ENCODE results near the gene HCN3.
A peak's percentile ranks its signal among the peaks of the same experiment; 100 is the strongest.

Gene HCN3

DNA sequence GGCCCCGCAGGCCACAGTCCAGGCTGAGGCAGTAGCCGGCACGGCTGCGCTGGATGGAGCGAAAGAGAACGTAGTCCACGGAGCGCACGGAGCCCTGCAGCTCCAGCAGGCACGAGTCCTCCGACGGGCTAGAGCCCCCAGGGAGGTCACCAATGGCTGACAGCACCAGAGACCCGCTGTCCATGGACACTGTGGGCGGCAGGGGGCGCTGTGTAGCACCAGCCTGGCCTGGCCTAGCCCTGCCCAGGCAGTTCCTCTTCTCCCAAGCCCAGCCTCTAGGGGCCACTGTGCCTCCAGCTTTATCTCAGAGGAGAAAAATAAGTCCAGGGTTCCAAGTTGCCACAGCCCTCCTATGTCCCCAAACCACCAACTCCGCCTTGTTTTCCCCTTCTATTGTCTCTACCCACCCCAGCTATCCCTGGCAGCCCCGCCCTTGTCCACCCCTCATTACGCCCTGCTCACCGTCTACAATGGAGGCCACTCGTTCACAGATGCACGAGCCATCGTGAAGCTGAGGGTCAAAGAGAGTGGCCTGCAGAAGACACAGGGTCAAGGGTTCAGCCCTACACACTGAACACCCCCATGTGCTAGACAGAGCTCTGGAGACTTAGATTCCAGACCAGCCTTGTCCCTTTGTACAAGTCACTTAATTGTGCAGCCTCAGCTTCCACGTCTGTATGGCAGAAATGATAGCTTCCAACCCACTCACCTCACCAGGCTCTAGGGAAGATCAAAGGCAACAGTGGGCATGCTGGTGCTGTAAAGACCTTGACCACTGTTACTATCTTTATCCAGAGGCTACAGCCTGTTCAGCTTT, 26.4 kb upstream of the HCN3 start:
- no peak overlapping the region for H3K4me3 ChIP-seq (replicated peaks; ENCODE audit: low read depth, low read length)
- TF ChIP-seq, protein P1, sequence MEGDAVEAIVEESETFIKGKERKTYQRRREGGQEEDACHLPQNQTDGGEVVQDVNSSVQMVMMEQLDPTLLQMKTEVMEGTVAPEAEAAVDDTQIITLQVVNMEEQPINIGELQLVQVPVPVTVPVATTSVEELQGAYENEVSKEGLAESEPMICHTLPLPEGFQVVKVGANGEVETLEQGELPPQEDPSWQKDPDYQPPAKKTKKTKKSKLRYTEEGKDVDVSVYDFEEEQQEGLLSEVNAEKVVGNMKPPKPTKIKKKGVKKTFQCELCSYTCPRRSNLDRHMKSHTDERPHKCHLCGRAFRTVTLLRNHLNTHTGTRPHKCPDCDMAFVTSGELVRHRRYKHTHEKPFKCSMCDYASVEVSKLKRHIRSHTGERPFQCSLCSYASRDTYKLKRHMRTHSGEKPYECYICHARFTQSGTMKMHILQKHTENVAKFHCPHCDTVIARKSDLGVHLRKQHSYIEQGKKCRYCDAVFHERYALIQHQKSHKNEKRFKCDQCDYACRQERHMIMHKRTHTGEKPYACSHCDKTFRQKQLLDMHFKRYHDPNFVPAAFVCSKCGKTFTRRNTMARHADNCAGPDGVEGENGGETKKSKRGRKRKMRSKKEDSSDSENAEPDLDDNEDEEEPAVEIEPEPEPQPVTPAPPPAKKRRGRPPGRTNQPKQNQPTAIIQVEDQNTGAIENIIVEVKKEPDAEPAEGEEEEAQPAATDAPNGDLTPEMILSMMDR (IDR thresholded peaks at IDR 0.05; ENCODE audit: low read depth, low read length, missing control alignments) = peak; percentile 100
- no peak for DNase-seq (ENCODE audit: extremely low read depth, low read depth)

DNA sequence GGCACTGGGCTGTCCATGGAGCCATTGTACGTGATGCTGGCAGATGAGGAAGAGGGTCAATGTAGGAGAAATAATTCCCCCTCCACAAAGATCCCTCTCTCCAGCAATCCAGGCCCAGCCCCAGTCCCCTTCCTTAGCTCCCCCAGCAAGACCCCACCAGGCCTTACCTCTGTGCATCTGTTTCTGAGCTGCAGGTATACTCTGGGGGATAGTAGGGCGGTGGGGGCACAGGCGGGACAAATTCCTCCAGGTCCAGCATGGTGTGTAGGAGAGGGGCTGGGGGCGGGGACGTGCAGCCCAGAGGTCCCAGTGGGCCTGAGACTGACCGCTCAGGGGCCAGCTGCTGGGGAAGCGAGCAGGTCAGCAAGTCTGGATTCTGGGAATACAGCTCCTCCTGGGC, 25.7 kb upstream of the HCN3 start:
- H3K4me3 ChIP-seq (replicated peaks; ENCODE audit: low read depth, low read length) = no peak overlapping the region
- DNase-seq (ENCODE audit: extremely low read depth, low read depth) = no peak
- TF ChIP-seq, protein P1 (IDR thresholded peaks at IDR 0.05; ENCODE audit: low read depth, low read length, missing control alignments) = no peak

DNA sequence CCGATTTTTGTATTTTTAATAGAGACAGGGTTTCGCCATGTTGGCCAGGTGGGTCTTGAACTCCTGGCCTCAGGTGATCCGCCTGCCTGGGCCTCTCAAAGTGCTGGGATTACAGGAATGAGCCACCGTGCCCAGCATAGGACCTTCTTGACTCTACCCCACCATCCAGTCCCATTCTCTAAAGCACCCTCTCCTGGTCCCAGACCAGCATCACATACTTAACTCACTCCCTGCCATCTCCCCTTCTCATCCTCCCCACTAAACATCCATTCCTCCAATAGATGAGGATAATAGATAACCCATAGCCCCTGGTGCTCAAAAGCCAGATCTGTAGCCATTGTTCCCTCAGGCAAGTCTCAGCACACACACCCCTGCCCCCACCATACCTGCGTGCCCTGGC, 24.1 kb upstream of the HCN3 start:
- peak overlapping the region; percentile 82 for H3K4me3 ChIP-seq (replicated peaks; ENCODE audit: low read depth, low read length)
- DNase-seq (ENCODE audit: extremely low read depth, low read depth) = no peak
- TF ChIP-seq, protein P1 (IDR thresholded peaks at IDR 0.05; ENCODE audit: low read depth, low read length, missing control alignments) = no peak

DNA sequence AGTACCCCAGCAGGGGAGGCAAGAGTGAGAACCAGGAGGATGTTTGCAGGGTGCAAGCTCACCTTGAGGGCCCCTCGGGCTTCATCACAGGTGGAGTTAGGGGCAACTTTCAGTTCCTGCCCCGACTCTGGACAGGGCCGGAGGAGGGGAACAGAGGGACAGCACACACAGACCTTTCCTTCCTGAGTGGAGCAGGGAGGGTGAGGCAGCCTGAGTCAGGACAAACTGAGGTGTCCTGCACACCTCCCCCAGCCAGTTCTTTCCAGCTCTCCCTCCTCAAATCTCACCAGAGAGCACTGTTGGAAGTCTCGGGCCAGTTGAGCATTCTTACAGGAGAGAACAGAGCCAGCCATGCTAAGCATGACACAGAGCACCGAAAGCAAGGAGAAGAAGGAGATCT, 23.5 kb upstream of the HCN3 start:
- DNase-seq (ENCODE audit: extremely low read depth, low read depth) = no peak
- TF ChIP-seq, protein P1 (IDR thresholded peaks at IDR 0.05; ENCODE audit: low read depth, low read length, missing control alignments) = no peak
- peak overlapping the region; percentile 82 for H3K4me3 ChIP-seq (replicated peaks; ENCODE audit: low read depth, low read length)

DNA sequence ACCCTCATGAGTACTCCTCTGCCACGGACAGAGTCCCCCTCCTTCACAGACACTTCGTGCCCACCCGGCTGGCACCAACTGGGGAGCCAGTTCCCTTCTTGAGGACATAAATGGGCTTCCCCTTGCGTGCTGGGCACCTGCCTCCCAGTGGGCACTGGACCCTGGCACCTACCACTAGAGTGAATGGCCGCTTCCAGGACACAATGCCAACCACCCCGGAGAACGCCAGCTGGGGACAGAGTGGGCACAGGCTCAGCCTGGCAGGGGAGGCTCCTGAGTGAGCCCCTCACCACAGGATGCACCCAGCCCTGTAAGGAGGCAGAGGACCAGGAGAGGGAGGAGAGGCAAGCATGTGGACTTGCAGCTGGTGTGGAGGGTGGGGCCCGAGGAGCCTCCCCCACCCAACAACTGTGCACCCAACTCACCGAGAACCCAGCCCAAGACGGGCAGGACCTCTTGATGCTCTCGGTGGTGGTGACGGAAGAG, 23.0 kb upstream of the HCN3 start:
- TF ChIP-seq, protein P1 (IDR thresholded peaks at IDR 0.05; ENCODE audit: low read depth, low read length, missing control alignments) = no peak
- H3K4me3 ChIP-seq (replicated peaks; ENCODE audit: low read depth, low read length) = peak overlapping the region; percentile 82
- no peak for DNase-seq (ENCODE audit: extremely low read depth, low read depth)

DNA sequence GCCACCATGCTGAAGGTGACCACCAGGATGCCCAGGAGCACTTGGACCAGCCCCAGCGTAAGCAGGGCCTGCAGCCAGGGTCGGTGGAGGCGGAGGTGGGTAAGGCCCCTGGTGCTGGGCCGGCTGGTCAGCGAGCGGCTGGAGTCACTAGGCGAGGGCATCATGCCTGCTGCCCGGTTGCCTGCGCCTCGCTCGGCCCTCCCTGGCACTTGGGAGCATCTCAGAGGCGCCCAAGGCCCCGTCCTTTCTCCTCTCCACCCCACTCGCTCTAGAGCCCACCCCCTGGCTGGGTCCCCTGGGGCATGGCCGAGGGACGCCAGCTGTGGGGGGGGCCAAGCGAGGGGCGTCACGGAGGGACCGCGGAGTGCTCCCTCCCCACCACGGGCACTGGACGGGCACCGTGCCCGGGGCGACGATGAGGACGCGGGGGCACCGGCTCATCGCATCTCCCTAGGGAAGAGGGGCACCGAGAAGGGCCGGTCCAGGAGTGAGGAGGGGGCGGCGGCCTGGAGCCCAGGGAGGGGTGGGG, 22.5 kb upstream of the HCN3 start:
- DNase-seq (ENCODE audit: extremely low read depth, low read depth) = no peak
- peak overlapping the region; percentile 82 for H3K4me3 ChIP-seq (replicated peaks; ENCODE audit: low read depth, low read length)
- TF ChIP-seq, protein P1 (IDR thresholded peaks at IDR 0.05; ENCODE audit: low read depth, low read length, missing control alignments) = no peak

All from HFF-Myc (cell line).